ENCODE data around the gene ID3.

DNA sequence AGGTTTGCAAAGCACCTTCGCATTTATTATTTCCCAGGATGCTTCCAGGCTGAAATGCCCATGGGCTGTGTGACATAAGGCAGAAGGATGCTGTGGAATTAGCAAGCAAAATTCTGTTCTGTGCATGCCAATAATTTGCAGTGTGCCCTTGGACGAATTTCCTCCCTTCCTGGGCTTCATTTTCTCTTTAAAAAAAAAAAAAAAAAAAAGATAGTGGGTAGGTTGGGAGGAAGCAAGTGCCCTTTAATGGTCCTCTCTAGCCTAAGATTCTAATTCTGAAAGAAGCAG, 2.5 kb upstream of the ID3 start:
- TF ChIP-seq, protein P1, sequence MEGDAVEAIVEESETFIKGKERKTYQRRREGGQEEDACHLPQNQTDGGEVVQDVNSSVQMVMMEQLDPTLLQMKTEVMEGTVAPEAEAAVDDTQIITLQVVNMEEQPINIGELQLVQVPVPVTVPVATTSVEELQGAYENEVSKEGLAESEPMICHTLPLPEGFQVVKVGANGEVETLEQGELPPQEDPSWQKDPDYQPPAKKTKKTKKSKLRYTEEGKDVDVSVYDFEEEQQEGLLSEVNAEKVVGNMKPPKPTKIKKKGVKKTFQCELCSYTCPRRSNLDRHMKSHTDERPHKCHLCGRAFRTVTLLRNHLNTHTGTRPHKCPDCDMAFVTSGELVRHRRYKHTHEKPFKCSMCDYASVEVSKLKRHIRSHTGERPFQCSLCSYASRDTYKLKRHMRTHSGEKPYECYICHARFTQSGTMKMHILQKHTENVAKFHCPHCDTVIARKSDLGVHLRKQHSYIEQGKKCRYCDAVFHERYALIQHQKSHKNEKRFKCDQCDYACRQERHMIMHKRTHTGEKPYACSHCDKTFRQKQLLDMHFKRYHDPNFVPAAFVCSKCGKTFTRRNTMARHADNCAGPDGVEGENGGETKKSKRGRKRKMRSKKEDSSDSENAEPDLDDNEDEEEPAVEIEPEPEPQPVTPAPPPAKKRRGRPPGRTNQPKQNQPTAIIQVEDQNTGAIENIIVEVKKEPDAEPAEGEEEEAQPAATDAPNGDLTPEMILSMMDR (IDR thresholded peaks at IDR 0.05; ENCODE audit: low read length) = no peak
- TF ChIP-seq EZH2 (IDR thresholded peaks at IDR 0.05; ENCODE audit: borderline replicate concordance, low read length) = no peak
